WTC11 (cell line): ENCODE measurements around the gene UBXN4. TPM values are rescaled to one million over a fixed set of nuclear protein-coding genes. Genes with fewer than 3 reads are reported as not detected.

Experiments used
- ATAC-seq: fragments of 200-7000 bp; cut with Tn5 transposase; 2 replicates; pipeline ENCODE4 v1.10.0; 2021; ENCODE audit warnings: mild to moderate bottlenecking, moderate library complexity
- CTCF ChIA-PET: fragments of 300-600 bp; sonication (Branson Sonifier 250); formaldehyde crosslinking; loops from one replicate; lab custom pipeline; 2021; ENCODE audit warnings: antibody characterized with exemption; lab: Charles Lee
- POLR2A ChIA-PET: fragments of 350-600 bp; sonication (Branson Sonifier 250); formaldehyde crosslinking; loops from one replicate; lab custom pipeline; 2021; ENCODE audit warnings: antibody characterized with exemption; lab: Charles Lee
- DNase-seq: peaks from one replicate; pipeline ENCODE4 v3.0.0; 2021; ENCODE audit warnings: low spot score
- H3K27ac Mint-ChIP-seq: 2 replicates; pipeline ENCODE4 v1.8.0; 2021; ENCODE audit warnings: mixed read lengths
- H3K27me3 Mint-ChIP-seq: 2 replicates; pipeline ENCODE4 v1.8.0; 2021; ENCODE audit warnings: low read depth, mild to moderate bottlenecking, moderate library complexity, mixed read lengths
- H3K36me3 Mint-ChIP-seq: 2 replicates; pipeline ENCODE4 v1.8.0; 2021; ENCODE audit warnings: mixed read lengths
- H3K4me1 Mint-ChIP-seq: 2 replicates; pipeline ENCODE4 v1.8.0; 2022; ENCODE audit warnings: mixed read lengths
- H3K4me3 Mint-ChIP-seq: 2 replicates; pipeline ENCODE4 v1.8.0; 2021; ENCODE audit warnings: mild to moderate bottlenecking, moderate library complexity, mixed read lengths
- H3K9me3 Mint-ChIP-seq: 2 replicates; pipeline ENCODE4 v1.8.0; 2021; ENCODE audit warnings: mixed read lengths
- ATF2 ChIP-seq: sonication (generic); formaldehyde crosslinking; IDR thresholded peaks from 2 replicates; pipeline ENCODE4 v1.8.1; 2022; ENCODE audit warnings: low read depth, missing genetic modification reagents, borderline replicate concordance
- CREB1 ChIP-seq: sonication (generic); formaldehyde crosslinking; IDR thresholded peaks from 2 replicates; pipeline ENCODE4 v1.8.0; 2023; ENCODE audit warnings: mild to moderate bottlenecking, missing genetic modification reagents
- E2F1 ChIP-seq: sonication (generic); formaldehyde crosslinking; IDR thresholded peaks from 2 replicates; pipeline ENCODE4 v1.8.0; 2022; ENCODE audit warnings: mild to moderate bottlenecking, missing genetic modification reagents
- E2F5 ChIP-seq: sonication (generic); formaldehyde crosslinking; IDR thresholded peaks from 2 replicates; pipeline ENCODE4 v1.8.1; 2022; ENCODE audit warnings: mild to moderate bottlenecking, moderate library complexity, missing genetic modification reagents
- ETV6 ChIP-seq: sonication (generic); formaldehyde crosslinking; IDR thresholded peaks from 2 replicates; pipeline ENCODE4 v1.8.1; 2022; ENCODE audit warnings: mild to moderate bottlenecking, missing genetic modification reagents
- GTF2I ChIP-seq: fragments of 250-450 bp; sonication (Bioruptor Pico); conservative IDR thresholded peaks from 2 replicates; pipeline ENCODE4 v1.4.0; 2021; ENCODE audit warnings: mild to moderate bottlenecking
- IRF2 ChIP-seq: sonication (generic); formaldehyde crosslinking; IDR thresholded peaks from 2 replicates; pipeline ENCODE4 v1.8.0; 2022; ENCODE audit warnings: low read depth, missing genetic modification reagents, borderline replicate concordance
- JAZF1 ChIP-seq: fragments of 250-450 bp; sonication (Bioruptor Pico); IDR thresholded peaks from 2 replicates; pipeline ENCODE4 v1.9.0; 2021; ENCODE audit warnings: moderate library complexity, mild to moderate bottlenecking, inconsistent platforms
- PRDM15 ChIP-seq: sonication (generic); formaldehyde crosslinking; IDR thresholded peaks from 2 replicates; pipeline ENCODE4 v1.8.0; 2022; ENCODE audit warnings: missing genetic modification reagents
- SOX15 ChIP-seq: fragments of 250-450 bp; sonication (Bioruptor Pico); IDR thresholded peaks from 2 replicates; pipeline ENCODE4 v1.9.0; 2021; ENCODE audit warnings: mild to moderate bottlenecking
- STAT6 ChIP-seq: sonication (generic); formaldehyde crosslinking; conservative IDR thresholded peaks from 2 replicates; pipeline ENCODE4 v1.8.1; 2023; ENCODE audit warnings: mild to moderate bottlenecking, low read depth, missing genetic modification reagents, moderate library complexity
- TEAD4 ChIP-seq: sonication (generic); formaldehyde crosslinking; IDR thresholded peaks from 2 replicates; pipeline ENCODE4 v1.8.0; 2022; ENCODE audit warnings: mild to moderate bottlenecking, missing genetic modification reagents
- ZBTB43 ChIP-seq: sonication (generic); formaldehyde crosslinking; IDR thresholded peaks from 2 replicates; pipeline ENCODE4 v1.8.1; 2023; ENCODE audit warnings: mild to moderate bottlenecking, missing genetic modification reagents
- ZNF281 ChIP-seq: sonication (generic); formaldehyde crosslinking; IDR thresholded peaks from 2 replicates; pipeline ENCODE4 v1.8.0; 2023; ENCODE audit warnings: mild to moderate bottlenecking, missing genetic modification reagents
- ZNF396 ChIP-seq: fragments of 250-450 bp; sonication (Bioruptor Pico); IDR thresholded peaks from 2 replicates; pipeline ENCODE4 v1.8.0; 2021; ENCODE audit warnings: mild to moderate bottlenecking, moderate library complexity, borderline replicate concordance
- ZNF416 ChIP-seq: fragments of 250-450 bp; sonication (Bioruptor Pico); IDR thresholded peaks from 2 replicates; pipeline ENCODE4 v1.9.0; 2021; ENCODE audit warnings: mild to moderate bottlenecking, inconsistent platforms
- ZNF671 ChIP-seq: fragments of 250-450 bp; sonication (Bioruptor Pico); IDR thresholded peaks from 2 replicates; pipeline ENCODE4 v1.8.0; 2021; ENCODE audit warnings: mild to moderate bottlenecking
- total RNA-seq: library from RNA; stranded (reverse); gene quantifications from 3 replicates; pipeline ENCODE4 v1.2.3, GENCODE V29; 2021

UBXN4 gene
- total RNA-seq, 1 experiment from 2014 or later, result 68.1 TPM

- H3K27me3 Mint-ChIP-seq, result no peaks in the 10 kb centered on the region
- CTCF ChIA-PET, result interaction anchor here (0.7 to 2.0 kb wide), 6 partner anchors 14 to 593 kb away, joined by 3 to 9 read pairs (median 4); no protein-coding TSS in a partner anchor
- H3K4me1 Mint-ChIP-seq, result peaks cover 21% of the 10 kb centered on the region
- H3K27ac Mint-ChIP-seq, result peak overlapping the region; percentile 42; the same call in 1 of the 2 replicates
- no peak for ATAC-seq
- H3K4me3 Mint-ChIP-seq, result peak overlapping the region; percentile 96
- TF ChIP-seq IRF2 (no peak), ZNF416 (CRISPR knock-in tag) (no peak), STAT6 (no peak), JAZF1 (CRISPR knock-in tag) (no peak), ETV6 (no peak)
- TF ChIP-seq, all 79 proteins: peak for 0
- Mint-ChIP-seq H3K36me3 (0 out of 2 replicates have a peak, but pooled peaks cover under 1% of the 10 kb centered on the region), H3K9me3 (peaks cover 3% of the 10 kb centered on the region)
- POLR2A ChIA-PET, result interaction anchor here (0.7 kb wide), 2 partner anchors 565 to 816 kb away, joined by 4 to 5 read pairs; no protein-coding TSS in a partner anchor
- no peak for DNase-seq
These were observed 636 bp upstream of the UBXN4 start for GRCh38 chr2:135741043-135741394.

- TF ChIP-seq ZNF396 (no peak), ATF2 (CRISPR knock-in tag) (no peak), ZBTB43 (CRISPR knock-in tag) (no peak), E2F5 (CRISPR knock-in tag) (no peak), CREB1 (no peak), SOX15 (CRISPR knock-in tag) (no peak), GTF2I (no peak), PRDM15 (CRISPR knock-in tag) (no peak), E2F1 (no peak), ZNF281 (CRISPR knock-in tag) (no peak), TEAD4 (CRISPR knock-in tag) (no peak), ZNF671 (CRISPR knock-in tag) (no peak)
- DNase-seq (peak; percentile 48), ATAC-seq (peak; percentile 1)
- Mint-ChIP-seq H3K27me3 (no peaks in the 10 kb centered on the region), H3K36me3 (0 out of 2 replicates have a peak, but pooled peaks cover 9% of the 10 kb centered on the region), H3K4me1 (peaks cover 21% of the 10 kb centered on the region), H3K4me3 (peak overlapping the region; percentile 96), H3K27ac (peak overlapping the region; percentile 99), H3K9me3 (no peaks in the 10 kb centered on the region)
- CTCF ChIA-PET, result no interaction called here
- POLR2A ChIA-PET, result no interaction called here
These were observed 686 bp downstream of the UBXN4 start for GRCh38 chr2:135742325-135742757.
